Measurements from ENCODE around the gene BRCC3.

BRCC3 gene

GRCh38 chrX:155115174-155115819 lies 44.0 kb downstream of the BRCC3 start:
- no peaks in the 10 kb centered on the region for H3F3A ChIP-seq (ENCODE audit: control insufficient read depth, insufficient read depth)
- no peaks in the 10 kb centered on the region for H4K20me1 ChIP-seq (ENCODE audit: control insufficient read depth, insufficient read depth, low read depth, low read length)
- H3K79me2 ChIP-seq (ENCODE audit: control insufficient read depth, low read length): no peaks in the 10 kb centered on the region
- no peaks in the 10 kb centered on the region for H3K9me3 ChIP-seq (ENCODE audit: control insufficient read depth, insufficient read depth, low read length)
- no peaks in the 10 kb centered on the region for H3K9me2 ChIP-seq (replicated peaks; ENCODE audit: control insufficient read depth, low read length)
- H3K27ac ChIP-seq (ENCODE audit: low read depth, low read length): no peak overlapping the region
- no peak overlapping the region for H3K4me3 ChIP-seq (ENCODE audit: low read length)
- no peak for TF ChIP-seq CTCF (IDR thresholded peaks at IDR 0.05; ENCODE audit: low read depth, low read length, poor library complexity, severe bottlenecking)
- TF ChIP-seq EZH2phosphoT487 (IDR thresholded peaks at IDR 0.05; ENCODE audit: borderline replicate concordance, low read length): no peak
- H3K4me2 ChIP-seq (ENCODE audit: low read length): no peak overlapping the region
- H3K36me3 ChIP-seq (ENCODE audit: control insufficient read depth, low read length): peaks cover 18% of the 10 kb centered on the region
- H3K4me1 ChIP-seq (ENCODE audit: control insufficient read depth, low read length): no peaks in the 10 kb centered on the region
- no peaks in the 10 kb centered on the region for H3K27me3 ChIP-seq (ENCODE audit: control insufficient read depth, low read length)

GRCh38 chrX:155127465-155127864 lies 56.2 kb downstream of the BRCC3 start:
- H3K27ac ChIP-seq (ENCODE audit: low read depth, low read length): no peak overlapping the region
- no peaks in the 10 kb centered on the region for H3K79me2 ChIP-seq (ENCODE audit: control insufficient read depth, low read length)
- H3K4me1 ChIP-seq (ENCODE audit: control insufficient read depth, low read length): no peaks in the 10 kb centered on the region
- H3F3A ChIP-seq (ENCODE audit: control insufficient read depth, insufficient read depth): no peaks in the 10 kb centered on the region
- no peak overlapping the region for H3K4me2 ChIP-seq (ENCODE audit: low read length)
- H3K9me3 ChIP-seq (ENCODE audit: control insufficient read depth, insufficient read depth, low read length): no peaks in the 10 kb centered on the region
- no peak overlapping the region for H3K4me3 ChIP-seq (ENCODE audit: low read length)
- TF ChIP-seq CTCF (IDR thresholded peaks at IDR 0.05; ENCODE audit: low read depth, low read length, poor library complexity, severe bottlenecking) (no peak), EZH2phosphoT487 (IDR thresholded peaks at IDR 0.05; ENCODE audit: borderline replicate concordance, low read length) (no peak)
- no peaks in the 10 kb centered on the region for H3K36me3 ChIP-seq (ENCODE audit: control insufficient read depth, low read length)
- H3K9me2 ChIP-seq (replicated peaks; ENCODE audit: control insufficient read depth, low read length): no peaks in the 10 kb centered on the region
- H4K20me1 ChIP-seq (ENCODE audit: control insufficient read depth, insufficient read depth, low read depth, low read length): no peaks in the 10 kb centered on the region
- no peaks in the 10 kb centered on the region for H3K27me3 ChIP-seq (ENCODE audit: control insufficient read depth, low read length)

GRCh38 chrX:155127940-155128339 lies 56.6 kb downstream of the BRCC3 start:
- H4K20me1 ChIP-seq (ENCODE audit: control insufficient read depth, insufficient read depth, low read depth, low read length): no peaks in the 10 kb centered on the region
- TF ChIP-seq CTCF (IDR thresholded peaks at IDR 0.05; ENCODE audit: low read depth, low read length, poor library complexity, severe bottlenecking) (no peak), EZH2phosphoT487 (IDR thresholded peaks at IDR 0.05; ENCODE audit: borderline replicate concordance, low read length) (no peak)

More at GRCh38 chrX:155127940-155128339, 56.6 kb downstream of the BRCC3 start:
- H3K79me2 ChIP-seq (ENCODE audit: control insufficient read depth, low read length): no peaks in the 10 kb centered on the region
- H3K4me1 ChIP-seq (ENCODE audit: control insufficient read depth, low read length): no peaks in the 10 kb centered on the region
- no peaks in the 10 kb centered on the region for H3K36me3 ChIP-seq (ENCODE audit: control insufficient read depth, low read length)
- no peak overlapping the region for H3K4me2 ChIP-seq (ENCODE audit: low read length)
- H3K9me2 ChIP-seq (replicated peaks; ENCODE audit: control insufficient read depth, low read length): no peaks in the 10 kb centered on the region
- no peaks in the 10 kb centered on the region for H3F3A ChIP-seq (ENCODE audit: control insufficient read depth, insufficient read depth)
- H3K27me3 ChIP-seq (ENCODE audit: control insufficient read depth, low read length): no peaks in the 10 kb centered on the region
- no peaks in the 10 kb centered on the region for H3K9me3 ChIP-seq (ENCODE audit: control insufficient read depth, insufficient read depth, low read length)
- H3K4me3 ChIP-seq (ENCODE audit: low read length): no peak overlapping the region
- no peak overlapping the region for H3K27ac ChIP-seq (ENCODE audit: low read depth, low read length)
